Cardiac fibroblast (primary cell): ENCODE data around the gene EZR.
A peak's percentile ranks its signal among the peaks of the same experiment; 100 is the strongest.
"Not testable (repeated sequence)": the region's sequence is repeated elsewhere in the genome, so short reads cannot be mapped to it uniquely, and the experiment has no call there.

Experiments used
- DNase-seq, 2 donors: peaks; one replicate each; pipeline versions ENCODE4 v3.0.0 to v3.0.0-alpha.2; 2010; ENCODE audit warnings: low read depth in 2 of 2
- H3K4me3 ChIP-seq, 2 donors: replicated peaks in 1 of 2; 1 replicate in 1 of 2; 2 replicates in 1 of 2; pipeline ENCODE4 v1.5.1; 2011; ENCODE audit warnings: low read depth in 2 of 2, low read length in 2 of 2, mild to moderate bottlenecking in 2 of 2, moderate library complexity in 1 of 2
- TF ChIP-seq, protein P1 (sequence below): IDR thresholded peaks from one replicate; pipeline ENCODE4 v1.5.1; 2011; ENCODE audit warnings: low read depth, mild to moderate bottlenecking, low read length, inconsistent platforms

EZR gene

DNA sequence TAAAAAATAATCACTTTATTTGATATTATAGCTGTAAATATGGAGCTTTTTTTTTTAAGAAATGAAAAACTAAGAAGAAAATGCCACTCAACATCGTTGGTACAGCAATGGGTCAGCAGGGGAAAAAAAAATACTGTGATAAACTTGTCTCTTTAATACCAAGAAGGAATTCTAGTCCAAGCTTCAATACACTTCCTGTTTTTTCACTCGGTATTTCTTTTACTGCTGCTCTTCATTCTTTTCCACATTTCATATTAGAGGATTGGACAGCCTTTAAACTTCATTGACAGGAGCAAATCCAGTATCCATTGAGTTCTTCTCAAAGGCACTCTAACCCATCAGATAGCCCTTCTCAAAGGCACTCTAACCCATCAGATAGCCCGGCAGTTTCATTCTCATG lies 22.2 kb upstream of the EZR start:
- no peak for DNase-seq
- TF ChIP-seq, protein P1, sequence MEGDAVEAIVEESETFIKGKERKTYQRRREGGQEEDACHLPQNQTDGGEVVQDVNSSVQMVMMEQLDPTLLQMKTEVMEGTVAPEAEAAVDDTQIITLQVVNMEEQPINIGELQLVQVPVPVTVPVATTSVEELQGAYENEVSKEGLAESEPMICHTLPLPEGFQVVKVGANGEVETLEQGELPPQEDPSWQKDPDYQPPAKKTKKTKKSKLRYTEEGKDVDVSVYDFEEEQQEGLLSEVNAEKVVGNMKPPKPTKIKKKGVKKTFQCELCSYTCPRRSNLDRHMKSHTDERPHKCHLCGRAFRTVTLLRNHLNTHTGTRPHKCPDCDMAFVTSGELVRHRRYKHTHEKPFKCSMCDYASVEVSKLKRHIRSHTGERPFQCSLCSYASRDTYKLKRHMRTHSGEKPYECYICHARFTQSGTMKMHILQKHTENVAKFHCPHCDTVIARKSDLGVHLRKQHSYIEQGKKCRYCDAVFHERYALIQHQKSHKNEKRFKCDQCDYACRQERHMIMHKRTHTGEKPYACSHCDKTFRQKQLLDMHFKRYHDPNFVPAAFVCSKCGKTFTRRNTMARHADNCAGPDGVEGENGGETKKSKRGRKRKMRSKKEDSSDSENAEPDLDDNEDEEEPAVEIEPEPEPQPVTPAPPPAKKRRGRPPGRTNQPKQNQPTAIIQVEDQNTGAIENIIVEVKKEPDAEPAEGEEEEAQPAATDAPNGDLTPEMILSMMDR: no peak
- H3K4me3 ChIP-seq: no peak overlapping the region

DNA sequence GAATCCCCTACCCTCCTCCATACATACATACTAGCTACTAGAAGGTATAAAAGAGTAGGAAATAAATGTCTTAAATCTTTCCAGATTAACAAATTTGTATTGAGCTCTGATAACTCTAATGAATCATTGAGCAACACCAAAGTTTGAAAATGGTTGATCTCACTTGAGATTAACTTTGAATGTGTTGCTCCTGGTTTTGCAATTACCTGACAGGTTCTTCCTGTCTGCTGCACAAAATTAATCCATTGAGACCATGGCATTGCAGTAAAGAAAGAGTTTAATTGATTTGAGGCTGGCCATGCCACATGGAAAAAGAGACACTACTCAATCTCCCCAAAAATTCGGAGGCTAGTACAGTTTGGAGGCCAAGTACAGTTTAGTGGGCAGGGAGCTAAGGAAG lies 21.3 kb upstream of the EZR start:
- TF ChIP-seq, protein P1: no peak
- DNase-seq: no peak

DNA sequence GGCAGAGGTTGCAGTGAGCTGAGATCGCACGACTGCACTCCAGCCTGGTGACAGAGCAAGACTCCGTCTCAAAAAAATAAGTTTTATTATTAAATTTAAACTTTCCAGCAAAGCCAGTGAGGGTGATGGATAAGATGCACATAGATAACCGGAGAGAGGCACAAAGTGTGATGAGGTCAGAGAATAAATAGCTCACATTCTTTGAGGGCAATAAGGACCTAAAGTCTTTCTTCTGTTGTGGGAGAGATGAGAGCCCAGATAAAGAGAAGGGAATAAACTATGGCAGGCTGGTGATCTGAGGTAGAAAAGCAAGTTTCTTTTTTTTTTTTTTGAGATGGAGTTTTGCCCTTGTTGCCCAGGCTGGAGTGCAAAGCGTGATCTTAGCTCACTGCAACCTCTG lies 20.6 kb upstream of the EZR start:
- H3K4me3 ChIP-seq: no peak overlapping the region
- TF ChIP-seq, protein P1: no peak
- no peak for DNase-seq

More for the DNA sequence above, 21.3 kb upstream of the EZR start:
- H3K4me3 ChIP-seq: no peak overlapping the region

DNA sequence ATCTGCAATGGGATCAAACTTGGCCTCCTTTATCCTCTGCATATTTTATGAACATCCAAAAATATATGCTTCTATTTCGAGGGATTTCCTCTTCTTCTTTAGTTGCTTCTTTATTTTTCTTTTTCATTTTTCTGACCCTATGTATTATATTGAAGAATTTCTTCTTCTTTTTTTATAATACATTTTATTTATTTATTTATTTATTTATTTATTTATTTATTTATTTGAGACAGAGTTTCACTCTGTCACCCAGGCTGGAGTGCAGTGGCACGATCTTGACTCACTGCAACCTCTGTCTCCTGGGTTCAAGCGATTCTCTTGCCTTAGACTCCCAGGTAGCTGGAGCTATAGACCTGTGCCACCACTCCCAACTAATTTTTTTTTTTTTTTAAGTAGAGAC lies 19.6 kb upstream of the EZR start:
- H3K4me3 ChIP-seq, DNase-seq: not testable (repeated sequence)

DNA sequence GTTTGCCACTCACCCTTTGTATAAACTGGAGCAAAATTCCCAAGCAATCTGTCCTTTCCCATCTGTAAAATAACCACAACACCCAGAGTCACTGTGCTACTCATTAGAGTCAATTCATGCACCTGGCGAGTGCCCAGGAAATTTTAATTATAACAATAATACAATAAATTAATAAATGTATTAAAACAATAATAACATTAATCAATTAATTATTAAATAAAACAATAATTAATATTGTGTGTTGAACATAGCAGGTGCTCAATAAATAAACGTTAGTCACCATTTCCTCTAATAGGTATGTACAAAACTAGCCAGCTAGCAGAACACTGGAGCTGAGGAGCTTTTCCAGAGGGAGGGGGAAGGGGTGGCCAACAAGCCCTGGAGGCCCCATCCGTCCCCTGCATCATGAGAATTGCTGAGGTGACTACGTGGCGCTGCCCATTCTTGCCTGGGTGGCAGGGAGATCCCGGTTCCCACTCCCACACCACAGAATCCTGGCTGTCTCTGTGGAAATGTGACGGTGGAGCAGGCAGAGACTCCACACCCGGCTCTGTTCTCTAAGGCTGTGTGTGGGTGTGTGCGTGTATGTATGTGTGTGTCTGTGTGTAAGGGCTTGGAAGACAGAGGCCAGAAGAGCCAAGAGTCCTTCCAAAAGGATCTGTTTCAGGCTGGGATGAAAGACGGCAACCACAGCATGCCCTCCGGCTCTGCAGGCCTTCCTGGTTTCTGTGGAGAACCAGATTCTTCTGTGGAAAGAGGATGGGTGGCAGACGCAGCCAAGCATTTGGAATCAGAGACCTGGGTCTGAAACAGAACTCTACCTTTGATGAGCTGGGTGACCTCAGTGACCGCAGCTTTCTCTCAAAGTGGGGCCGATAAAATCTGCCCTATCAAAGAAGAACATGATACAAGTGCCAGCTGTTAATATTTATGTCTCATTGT lies 18.8 kb upstream of the EZR start:
- DNase-seq: peak in 1 of 2 donors; percentile 55
- no peak overlapping the region for H3K4me3 ChIP-seq
- TF ChIP-seq, protein P1: no peak

DNA sequence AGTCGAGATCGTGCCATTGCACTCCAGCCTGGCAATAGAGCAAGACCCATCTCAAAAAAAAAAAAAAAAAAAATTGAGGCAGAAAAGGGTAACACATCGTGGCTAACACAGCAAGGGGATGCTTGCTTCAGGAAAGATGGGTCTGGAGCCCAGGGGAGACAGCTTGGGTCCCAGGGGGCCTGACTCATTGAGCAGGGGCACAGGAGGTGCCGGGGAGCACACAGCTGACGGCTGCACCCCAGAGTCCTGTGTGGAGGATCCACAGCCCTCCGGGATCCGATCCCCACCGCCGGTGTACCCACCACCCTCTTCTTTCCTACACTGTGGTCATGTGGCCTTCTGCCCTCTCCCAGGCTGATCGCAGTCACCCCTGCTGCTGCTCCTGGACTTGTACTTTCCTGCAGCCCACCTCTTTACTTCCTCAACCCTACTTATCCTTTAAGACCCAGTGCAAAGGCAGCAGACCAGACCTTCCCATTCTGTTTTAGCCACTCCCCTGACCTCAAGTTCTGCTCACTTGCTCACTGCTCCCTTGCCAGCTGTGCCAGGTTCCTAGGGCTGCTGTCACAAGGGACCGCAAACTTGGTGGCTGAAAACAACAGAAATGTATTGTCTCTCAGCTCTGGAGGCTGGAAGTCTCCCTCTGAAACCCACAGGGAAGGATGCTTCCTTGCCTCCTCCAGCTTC lies 17.6 kb upstream of the EZR start:
- DNase-seq: no peak
- no peak overlapping the region for H3K4me3 ChIP-seq
- TF ChIP-seq, protein P1: no peak

DNA sequence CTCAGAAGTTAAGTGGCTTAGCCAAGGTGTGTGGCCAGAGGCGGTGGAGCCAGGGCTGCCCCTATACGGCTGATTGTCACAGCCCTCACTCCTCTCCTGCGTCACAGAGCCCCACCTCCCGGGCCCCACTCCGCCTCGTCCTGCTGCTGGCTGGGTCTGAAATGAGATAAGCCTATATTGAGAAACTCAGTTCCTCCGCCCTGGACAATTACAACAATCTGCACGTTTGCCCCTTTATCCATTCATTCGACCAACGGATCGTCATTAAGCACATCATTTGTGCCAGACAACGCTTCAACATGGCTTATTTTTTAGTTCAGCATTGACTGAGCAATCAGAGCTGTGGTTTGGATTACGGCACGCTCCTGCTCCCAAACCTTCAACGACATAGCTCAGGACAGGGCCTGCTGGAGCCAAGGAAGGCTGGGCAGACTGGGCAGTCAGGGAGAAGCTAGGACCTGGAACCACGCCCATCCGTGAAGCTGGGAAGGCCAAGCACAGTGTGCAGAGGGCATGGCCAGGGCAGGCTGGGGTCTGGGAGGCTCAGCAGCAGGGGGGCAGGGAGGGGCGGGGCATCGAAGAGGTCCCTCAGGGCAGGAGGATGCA lies 16.6 kb upstream of the EZR start:
- TF ChIP-seq, protein P1: no peak
- peak; percentile 44 to 84 for DNase-seq
- H3K4me3 ChIP-seq: peak overlapping the region in 1 of 2 donors; percentile 14
